NB4 (cell line): ENCODE results near the gene ZNF500.

Experiments used
- CTCF ChIP-seq: IDR thresholded peaks from one replicate; pipeline ENCODE4 v1.5.1; 2012; ENCODE audit warnings: low read depth, low read length
- MAX ChIP-seq: IDR thresholded peaks from 2 replicates; pipeline ENCODE4 v1.6.1; 2011; ENCODE audit warnings: low read depth, low read length
- MYC ChIP-seq: IDR thresholded peaks from 2 replicates; pipeline ENCODE4 v1.6.1; 2011; ENCODE audit warnings: low read depth, low read length
- POLR2A ChIP-seq: IDR thresholded peaks from 2 replicates; pipeline ENCODE4 v1.6.1; 2011; ENCODE audit warnings: mild to moderate bottlenecking; ENCODE audit not compliant: insufficient read length; ENCODE audit errors: extremely low read depth

GRCh38 chr16:4718466-4718865 is 48.5 kb downstream of the ZNF500 start:
- no peak for TF ChIP-seq POLR2A
- no peak for TF ChIP-seq MYC
- no peak for TF ChIP-seq CTCF
- TF ChIP-seq MAX: no peak
